ENCODE data around the gene IPPK.

Gene IPPK

DNA sequence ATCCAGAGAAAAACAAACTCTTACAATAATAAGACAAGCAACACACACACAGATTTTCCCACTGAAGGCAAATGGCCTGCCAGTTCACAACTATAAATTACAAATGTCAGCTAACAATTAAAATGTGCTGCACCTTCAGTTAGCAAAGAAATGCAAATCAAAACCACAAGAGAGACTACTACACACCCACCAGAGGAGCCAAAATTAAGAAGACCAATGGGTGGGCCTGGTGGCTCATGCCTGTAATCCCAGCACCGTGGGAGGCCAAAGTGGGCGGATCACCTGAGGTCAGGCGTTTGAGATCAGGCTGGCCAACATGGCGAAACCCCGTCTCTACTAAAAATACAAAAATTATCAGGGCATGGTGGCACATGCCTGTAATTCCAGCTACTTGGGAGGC is 15.1 kb upstream of the IPPK start:
- no peak for DNase-seq

DNA sequence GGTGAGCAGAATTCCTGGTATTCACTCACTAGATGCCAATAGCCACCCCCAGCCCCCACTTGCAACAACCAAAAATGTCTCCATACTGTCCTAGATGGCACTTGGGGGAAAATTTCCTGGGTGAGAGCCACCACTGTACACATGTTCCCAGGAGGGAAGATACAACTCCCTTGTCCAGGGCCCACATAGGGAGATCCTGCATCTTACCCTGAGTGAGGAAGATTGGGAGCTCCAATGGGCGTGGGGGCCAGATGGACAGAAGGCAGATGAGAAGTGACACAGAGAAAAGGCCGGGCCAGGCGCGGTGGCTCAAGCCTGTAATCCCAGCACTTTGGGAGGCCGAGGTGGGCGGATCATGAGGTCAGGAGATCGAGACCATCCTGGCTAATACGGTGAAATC is 12.3 kb upstream of the IPPK start:
- DNase-seq, result no peak

DNA sequence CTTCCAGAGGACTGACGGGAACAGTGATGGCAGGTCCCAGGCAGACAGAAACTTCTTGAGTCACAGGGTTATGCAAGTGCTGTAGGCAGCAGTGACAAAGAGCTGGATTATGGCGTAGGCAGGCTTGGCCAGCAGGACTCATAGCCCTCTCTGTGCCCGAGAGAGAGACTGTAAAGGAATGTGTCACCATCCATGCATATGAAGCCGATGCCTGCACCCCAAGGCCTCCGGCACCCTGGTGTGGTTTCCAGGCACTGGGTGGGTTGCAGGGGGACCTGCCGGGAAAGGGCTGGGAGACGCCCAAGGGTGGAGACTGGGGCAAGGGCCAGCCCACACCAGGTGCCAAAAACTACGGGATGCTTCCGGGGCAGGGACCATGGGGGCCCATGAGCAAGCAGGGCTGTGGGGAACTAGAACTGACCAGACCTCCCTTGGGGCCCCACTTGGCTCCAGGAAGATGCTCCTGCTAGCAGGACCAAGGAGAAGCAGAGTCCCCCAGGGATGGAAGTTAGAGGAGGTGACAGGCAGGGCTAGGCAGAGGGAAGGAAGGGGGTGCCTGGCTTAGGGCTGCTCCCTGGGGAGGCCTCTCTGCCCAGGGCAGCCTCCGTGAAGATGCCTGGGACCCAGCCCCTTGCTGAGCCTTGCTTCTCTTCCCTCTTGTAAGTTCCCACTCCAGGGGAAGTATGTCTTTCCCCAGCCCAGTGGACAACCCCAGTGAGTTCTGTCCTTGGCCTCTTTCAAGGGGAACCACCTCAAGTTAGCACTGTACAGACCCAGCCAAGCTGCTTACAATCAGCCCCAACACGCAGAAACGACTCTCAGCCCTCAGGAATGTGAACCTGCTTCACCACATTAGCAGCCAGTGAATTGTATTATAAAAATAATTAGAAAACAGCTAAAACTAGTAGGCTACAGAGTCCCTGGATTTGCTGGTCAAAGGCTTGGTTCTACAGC is 10.5 kb upstream of the IPPK start:
- DNase-seq, result no peak

DNA sequence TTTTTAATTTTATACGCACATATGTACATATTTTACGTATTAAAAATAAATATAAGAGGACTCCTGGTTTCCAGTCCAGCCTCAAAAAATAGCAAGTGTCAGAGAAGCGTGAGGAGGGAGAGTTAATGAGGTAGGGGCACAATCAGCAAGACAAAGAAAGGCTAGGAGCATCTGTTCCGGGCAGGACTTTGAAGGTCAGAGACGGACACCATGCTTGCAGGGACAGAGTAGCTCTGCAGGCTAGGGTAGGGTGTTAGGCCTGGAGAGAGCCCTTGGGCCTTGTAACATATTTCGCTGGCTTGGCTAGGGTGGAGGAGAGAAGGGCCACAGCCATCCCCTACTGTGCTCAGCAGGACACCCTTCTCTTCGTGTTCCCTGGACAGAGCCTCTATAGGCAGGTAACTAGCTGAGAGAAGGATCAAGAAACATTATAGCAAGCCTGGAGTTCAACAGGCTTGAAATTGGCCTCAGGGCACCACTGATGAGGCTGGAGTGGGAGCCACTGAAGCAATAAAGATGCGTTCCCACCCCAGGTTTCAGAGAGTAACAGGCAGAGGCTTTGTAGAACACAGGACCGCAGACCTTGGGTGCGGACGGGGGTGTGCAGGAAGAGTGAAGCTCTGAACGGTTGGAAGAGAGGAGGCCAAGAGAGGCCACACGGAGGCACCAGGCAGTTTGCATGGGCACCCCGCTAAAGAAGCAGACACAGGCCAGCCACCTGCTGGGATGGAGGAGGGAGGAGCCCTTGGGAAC is 9.7 kb upstream of the IPPK start:
- no peak for DNase-seq

GRCh38 chr9:92671323-92671722 is 1.4 kb upstream of the IPPK start:
- no peak for DNase-seq

GRCh38 chr9:92669527-92669889 is 423 bp downstream of the IPPK start:
- peak in 1 of 2 experiments; percentile 30 for DNase-seq

- DNase-seq, result peak in 1 of 2 experiments; percentile 7
These were observed 995 bp downstream of the IPPK start for GRCh38 chr9:92668746-92669526.

DNA sequence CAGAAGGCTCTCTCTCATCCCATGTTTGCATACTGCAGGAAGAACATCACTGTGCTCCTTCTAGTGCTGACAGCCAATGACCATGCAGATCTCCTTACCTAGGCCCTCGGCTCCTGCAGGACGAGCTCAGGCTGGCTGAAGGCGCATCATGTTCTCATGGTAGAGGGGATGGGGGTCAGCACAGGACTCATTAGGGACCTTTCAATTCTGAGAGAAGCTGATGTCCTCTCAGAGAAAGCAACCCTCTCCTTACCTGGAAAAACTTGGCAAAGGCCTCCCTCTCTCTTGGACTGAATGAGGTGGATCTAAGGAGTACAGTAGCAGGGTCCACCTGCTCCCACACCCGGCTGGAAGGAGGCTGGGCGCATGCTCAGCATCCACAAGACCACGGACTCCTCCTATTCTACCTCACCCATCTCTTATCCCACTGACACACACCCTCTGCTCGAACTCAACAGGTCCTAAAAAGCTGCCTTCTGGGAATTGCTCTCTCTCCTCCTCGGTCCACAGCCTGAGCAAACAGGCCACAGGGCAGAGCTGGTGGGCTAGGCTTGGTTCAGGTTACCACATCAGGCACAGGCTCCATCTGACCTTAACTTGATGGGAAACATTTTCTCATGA is 2.9 kb downstream of the IPPK start:
- DNase-seq, result no peak

DNA sequence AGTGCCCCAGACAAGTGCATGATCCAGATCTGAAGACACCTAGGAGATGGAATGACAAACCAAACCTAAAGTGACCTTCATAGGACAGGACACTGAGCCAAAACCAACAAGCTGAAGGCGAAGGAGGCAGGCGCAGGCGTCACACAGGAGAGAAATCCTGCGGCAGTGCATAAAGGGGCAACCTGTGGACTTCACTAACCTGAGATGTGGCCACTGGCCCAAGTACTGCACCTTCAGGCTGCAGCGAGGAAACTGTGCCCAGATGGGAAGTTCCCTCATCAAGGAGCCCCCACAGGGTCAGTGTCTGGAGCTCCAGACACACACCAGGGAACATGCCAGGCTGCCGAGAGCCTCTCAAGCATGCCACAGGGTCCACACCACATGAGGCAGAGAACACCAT is 3.7 kb downstream of the IPPK start:
- DNase-seq, result no peak

DNA sequence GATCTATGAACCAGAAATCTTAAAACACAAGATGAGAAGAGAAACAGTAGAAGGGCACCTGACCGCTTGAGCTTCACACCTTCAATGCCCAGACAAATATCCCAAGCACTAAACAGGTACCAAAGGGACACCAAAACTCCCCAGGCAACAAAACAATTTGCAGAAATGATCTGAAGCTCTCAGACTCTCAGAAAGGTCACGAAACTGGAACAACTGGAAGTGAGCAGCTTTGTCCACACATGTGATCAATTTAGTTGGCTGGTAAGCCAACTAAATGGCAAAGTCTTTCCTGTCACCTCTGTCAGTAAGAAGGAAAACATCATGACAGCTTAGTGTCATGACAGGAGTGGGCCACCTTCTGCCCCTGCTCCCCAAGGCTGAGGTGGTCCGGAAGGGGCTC is 4.1 kb downstream of the IPPK start:
- no peak for DNase-seq

GRCh38 chr9:92664394-92665152 is 5.4 kb downstream of the IPPK start:
- no peak for DNase-seq

DNA sequence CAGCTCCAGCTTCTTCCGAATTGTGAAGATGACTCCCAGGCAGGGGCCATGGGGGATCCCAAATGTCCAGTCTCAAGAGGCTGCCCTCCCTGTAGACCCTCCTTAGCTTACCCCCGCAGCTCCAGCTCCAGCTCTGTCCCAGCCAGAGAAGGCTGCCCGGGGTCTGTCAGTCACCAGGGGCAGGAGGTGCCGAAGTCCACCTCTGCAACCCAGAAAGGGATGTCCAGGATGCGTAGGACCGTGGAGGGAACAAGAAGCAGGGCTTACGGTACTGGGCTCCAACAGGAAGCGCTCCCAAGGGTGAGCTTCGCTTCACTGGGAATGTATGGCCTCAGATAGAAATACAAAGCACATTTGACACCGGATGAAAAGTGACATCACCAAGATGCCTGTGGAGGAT is 6.0 kb downstream of the IPPK start:
- DNase-seq, result no peak

DNA sequence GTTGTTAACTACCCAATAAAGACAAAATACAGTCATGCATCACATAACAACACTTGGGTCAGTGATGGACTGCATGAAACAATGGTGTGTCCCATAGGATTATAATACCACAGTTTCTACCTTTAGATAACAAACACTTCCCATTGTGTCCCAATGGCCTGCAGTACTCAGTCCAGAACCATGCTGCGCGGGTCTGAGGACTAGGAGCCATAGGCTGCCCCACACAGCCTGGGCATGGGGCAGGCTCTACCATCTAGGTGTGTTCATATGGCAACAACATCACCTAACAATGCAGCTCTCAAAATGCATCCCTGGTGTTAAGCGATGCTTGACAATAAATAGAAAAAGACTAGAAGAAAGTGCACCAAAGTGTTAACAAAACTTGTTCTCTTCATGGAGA is 6.8 kb downstream of the IPPK start:
- DNase-seq, result no peak

- no peak for DNase-seq
These were observed 8.2 kb downstream of the IPPK start for GRCh38 chr9:92661743-92662142.

- DNase-seq, result no peak
These were observed 8.8 kb downstream of the IPPK start for GRCh38 chr9:92661127-92661526.

GRCh38 chr9:92660266-92660665 is 9.7 kb downstream of the IPPK start:
- no peak for DNase-seq

GRCh38 chr9:92659601-92660000 is 10.3 kb downstream of the IPPK start:
- no peak for DNase-seq

DNA sequence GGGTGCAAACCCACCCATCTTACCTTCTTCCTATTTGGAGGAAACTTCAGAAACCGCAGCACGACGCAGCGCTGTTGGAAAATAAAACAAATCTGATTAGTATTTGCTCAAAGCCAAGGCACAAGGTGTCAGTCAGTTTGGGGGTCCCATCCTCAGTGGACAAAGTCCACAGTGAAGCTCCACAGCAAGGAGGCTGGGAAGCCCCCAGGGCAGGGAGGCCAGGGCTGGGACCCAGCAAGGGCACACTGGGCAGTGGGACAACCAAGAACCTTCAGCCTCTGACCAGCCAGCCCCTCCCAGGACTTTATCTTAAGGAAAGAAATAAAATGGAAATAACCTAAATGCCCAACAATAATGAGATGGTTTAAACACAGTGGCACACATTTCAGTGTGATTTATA is 11.3 kb downstream of the IPPK start:
- no peak for DNase-seq

DNA sequence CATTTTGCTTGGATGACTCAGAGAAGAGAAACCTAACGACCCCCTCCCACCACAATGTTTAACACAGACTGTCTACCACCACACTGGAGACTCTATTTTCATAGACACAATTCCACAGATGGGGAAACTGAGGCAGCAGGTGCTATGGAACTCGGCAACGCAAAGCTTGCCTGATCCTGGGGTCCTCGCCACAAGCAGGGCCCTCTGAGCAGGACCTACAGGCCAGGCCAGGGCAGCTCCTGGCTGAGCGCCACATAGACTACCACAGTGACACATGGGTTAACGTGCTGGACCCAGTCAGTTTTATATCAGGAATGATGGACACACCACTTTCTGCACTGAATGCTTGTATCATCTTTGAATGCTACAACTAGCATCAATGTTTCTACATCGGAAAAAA is 11.8 kb downstream of the IPPK start:
- DNase-seq, result no peak

- DNase-seq, result no peak
These were observed 12.4 kb downstream of the IPPK start for GRCh38 chr9:92657296-92658094.

DNA sequence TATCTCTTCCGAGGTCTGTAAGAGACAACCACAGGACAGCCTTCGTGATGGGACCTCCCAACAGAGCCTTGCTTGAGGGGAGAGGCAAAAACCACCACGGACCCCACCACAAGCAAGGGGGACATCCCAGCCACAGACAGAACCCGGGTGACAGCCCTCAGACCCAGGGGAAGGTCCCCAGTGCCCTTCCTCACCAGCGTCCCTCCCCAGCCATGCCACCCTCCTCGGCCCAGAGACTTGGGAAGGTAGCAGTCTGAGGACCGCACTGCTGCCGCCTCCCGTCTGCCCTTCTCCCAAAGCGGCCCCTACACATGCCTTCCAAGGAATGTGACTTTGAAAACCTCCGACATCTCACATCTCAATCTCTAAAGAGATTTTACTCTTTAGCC is 13.4 kb downstream of the IPPK start:
- no peak for DNase-seq
